ENCODE measurements around the gene VEZT.

The VEZT gene

GRCh38 chr12:95266254-95266653 is 48.6 kb downstream of the VEZT start:
- Histone ChIP-seq H3K36me3 (ENCODE audit: insufficient read depth, low read length) (peaks cover 69% of the 10 kb centered on the region), H3F3A (ENCODE audit: insufficient read depth, low read length) (no peaks in the 10 kb centered on the region), H3K9me3 (ENCODE audit: low read length) (no peaks in the 10 kb centered on the region), H3K9ac (ENCODE audit: low read length) (no peak overlapping the region), H3K27ac (ENCODE audit: low read depth, low read length, poor library complexity, severe bottlenecking) (no peak overlapping the region), H2AFZ (ENCODE audit: low read length) (no peak overlapping the region), H3K4me1 (ENCODE audit: insufficient read depth, low read length, severe bottlenecking) (no peaks in the 10 kb centered on the region), H3K79me2 (ENCODE audit: insufficient read depth, low read length) (no peaks in the 10 kb centered on the region), H3K4me2 (ENCODE audit: low read length) (no peak overlapping the region), H4K20me1 (ENCODE audit: insufficient read depth, low read length) (no peaks in the 10 kb centered on the region), H3K27me3 (ENCODE audit: insufficient read depth, low read length) (no peaks in the 10 kb centered on the region), H3K4me3 (ENCODE audit: low read depth, low read length, poor library complexity, severe bottlenecking) (no peak overlapping the region), H3K9me2 (ENCODE audit: low read depth, low read length) (no peaks in the 10 kb centered on the region)
- TF ChIP-seq EZH2 (IDR thresholded peaks at IDR 0.05; ENCODE audit: borderline replicate concordance, low read length) (no peak), CTCF (IDR thresholded peaks at IDR 0.05; ENCODE audit: low read length) (no peak)

- Histone ChIP-seq H3F3A (ENCODE audit: insufficient read depth, low read length) (no peaks in the 10 kb centered on the region), H3K4me2 (ENCODE audit: low read length) (no peak overlapping the region), H4K20me1 (ENCODE audit: insufficient read depth, low read length) (no peaks in the 10 kb centered on the region), H3K9ac (ENCODE audit: low read length) (no peak overlapping the region), H3K4me3 (ENCODE audit: low read depth, low read length, poor library complexity, severe bottlenecking) (no peak overlapping the region), H3K36me3 (ENCODE audit: insufficient read depth, low read length) (peaks cover 69% of the 10 kb centered on the region), H3K9me2 (ENCODE audit: low read depth, low read length) (no peaks in the 10 kb centered on the region), H3K9me3 (ENCODE audit: low read length) (no peaks in the 10 kb centered on the region), H3K79me2 (ENCODE audit: insufficient read depth, low read length) (no peaks in the 10 kb centered on the region), H2AFZ (ENCODE audit: low read length) (no peak overlapping the region), H3K27ac (ENCODE audit: low read depth, low read length, poor library complexity, severe bottlenecking) (no peak overlapping the region), H3K27me3 (ENCODE audit: insufficient read depth, low read length) (no peaks in the 10 kb centered on the region), H3K4me1 (ENCODE audit: insufficient read depth, low read length, severe bottlenecking) (no peaks in the 10 kb centered on the region)
- TF ChIP-seq CTCF (IDR thresholded peaks at IDR 0.05; ENCODE audit: low read length) (no peak), EZH2 (IDR thresholded peaks at IDR 0.05; ENCODE audit: borderline replicate concordance, low read length) (no peak)
Measured at GRCh38 chr12:95269892-95270291, 52.3 kb downstream of the VEZT start.

- no peaks in the 10 kb centered on the region for H3K27me3 ChIP-seq (ENCODE audit: insufficient read depth, low read length)
- no peak overlapping the region for H3K4me2 ChIP-seq (ENCODE audit: low read length)
- no peak overlapping the region for H3K9ac ChIP-seq (ENCODE audit: low read length)
- no peaks in the 10 kb centered on the region for H3K4me1 ChIP-seq (ENCODE audit: insufficient read depth, low read length, severe bottlenecking)
- H3K79me2 ChIP-seq (ENCODE audit: insufficient read depth, low read length) = no peaks in the 10 kb centered on the region
- no peak overlapping the region for H2AFZ ChIP-seq (ENCODE audit: low read length)
- H3K27ac ChIP-seq (ENCODE audit: low read depth, low read length, poor library complexity, severe bottlenecking) = no peak overlapping the region
- H3K9me2 ChIP-seq (ENCODE audit: low read depth, low read length) = no peaks in the 10 kb centered on the region
- TF ChIP-seq EZH2 (IDR thresholded peaks at IDR 0.05; ENCODE audit: borderline replicate concordance, low read length) (no peak), CTCF (IDR thresholded peaks at IDR 0.05; ENCODE audit: low read length) (no peak)
- H4K20me1 ChIP-seq (ENCODE audit: insufficient read depth, low read length) = no peaks in the 10 kb centered on the region
- peaks cover 69% of the 10 kb centered on the region for H3K36me3 ChIP-seq (ENCODE audit: insufficient read depth, low read length)
- no peak overlapping the region for H3K4me3 ChIP-seq (ENCODE audit: low read depth, low read length, poor library complexity, severe bottlenecking)
- H3K9me3 ChIP-seq (ENCODE audit: low read length) = no peaks in the 10 kb centered on the region
- H3F3A ChIP-seq (ENCODE audit: insufficient read depth, low read length) = no peaks in the 10 kb centered on the region
Measured at GRCh38 chr12:95271465-95271864, 53.9 kb downstream of the VEZT start.

Data from OCI-LY1 (cell line).